ENCODE data around the gene TP73.

TP73 gene

GRCh38 chr1:3762873-3763228, 110.5 kb downstream of the TP73 start:
- DNase-seq (ENCODE audit: low read depth, low spot score) = no peak

GRCh38 chr1:3763351-3764125, 111.2 kb downstream of the TP73 start:
- no peak for DNase-seq (ENCODE audit: low read depth, low spot score)

- no peak for DNase-seq (ENCODE audit: low read depth, low spot score)
Observed at GRCh38 chr1:3767328-3767925, 115.1 kb downstream of the TP73 start.

- no peak for DNase-seq (ENCODE audit: low read depth, low spot score)
Observed at GRCh38 chr1:3768811-3769390, 116.6 kb downstream of the TP73 start.

GRCh38 chr1:3770047-3770765, 117.9 kb downstream of the TP73 start:
- DNase-seq (ENCODE audit: low read depth, low spot score) = no peak

- DNase-seq (ENCODE audit: low read depth, low spot score) = no peak
Observed at GRCh38 chr1:3771108-3772026, 119.1 kb downstream of the TP73 start.

GRCh38 chr1:3772027-3772714, 119.9 kb downstream of the TP73 start:
- no peak for DNase-seq (ENCODE audit: low read depth, low spot score)

- no peak for DNase-seq (ENCODE audit: low read depth, low spot score)
Observed at GRCh38 chr1:3772715-3773571, 120.6 kb downstream of the TP73 start, which contains the start of gene SMIM1. Gene SMIM1 (plus strand): TSS chr1:3772749. CDS start chr1:3775374, 2,625 bp downstream.

GRCh38 chr1:3773572-3774275, 121.4 kb downstream of the TP73 start:
- DNase-seq (ENCODE audit: low read depth, low spot score) = no peak

GRCh38 chr1:3774276-3774945, 122.1 kb downstream of the TP73 start:
- no peak for DNase-seq (ENCODE audit: low read depth, low spot score)

GRCh38 chr1:3774946-3775489, 122.7 kb downstream of the TP73 start:
- no peak for DNase-seq (ENCODE audit: low read depth, low spot score)

GRCh38 chr1:3775490-3776230, 123.3 kb downstream of the TP73 start:
- no peak for DNase-seq (ENCODE audit: low read depth, low spot score)

- DNase-seq (ENCODE audit: low read depth, low spot score) = no peak
Observed at GRCh38 chr1:3776231-3776961, 124.1 kb downstream of the TP73 start.

GRCh38 chr1:3777078-3777547, 124.8 kb downstream of the TP73 start:
- no peak for DNase-seq (ENCODE audit: low read depth, low spot score)

- no peak for DNase-seq (ENCODE audit: low read depth, low spot score)
Observed at GRCh38 chr1:3777647-3778589, 125.6 kb downstream of the TP73 start.

All from smooth muscle cell of the brain vasculature (primary cell).